HepG2 (cell line): ENCODE data around the gene SLC9B2. TPM values are rescaled to one million over a fixed set of nuclear protein-coding genes. Genes with fewer than 3 reads are reported as not detected.

Source experiments
- ARID3A ChIP-seq: IDR thresholded peaks from 2 replicates; pipeline ENCODE4 v1.6.1; 2012; ENCODE audit warnings: low read depth, low read length, improper control_type of control experiment
- ATF3 ChIP-seq: sonication (generic); formaldehyde crosslinking; IDR thresholded peaks from 2 replicates; pipeline ENCODE4 v1.4.0; 2020; ENCODE audit warnings: missing genetic modification reagents
- CBX5 ChIP-seq: sonication (generic); formaldehyde crosslinking; IDR thresholded peaks from 2 replicates; pipeline ENCODE4 v1.4.0; 2020; ENCODE audit warnings: missing genetic modification reagents, borderline replicate concordance
- EEA1 ChIP-seq: sonication (generic); formaldehyde crosslinking; IDR thresholded peaks from 2 replicates; pipeline ENCODE4 v1.5.1; 2020; ENCODE audit warnings: mild to moderate bottlenecking, missing genetic modification reagents, borderline replicate concordance
- GRHL1 ChIP-seq: sonication (generic); formaldehyde crosslinking; conservative IDR thresholded peaks from 2 replicates; pipeline ENCODE4 v1.8.0; 2022; ENCODE audit warnings: missing genetic modification reagents
- HMGXB3 ChIP-seq: sonication (generic); formaldehyde crosslinking; IDR thresholded peaks from 2 replicates; pipeline ENCODE4 v1.4.0; 2020; ENCODE audit warnings: missing genetic modification reagents, borderline replicate concordance
- JDP2 ChIP-seq: sonication (generic); formaldehyde crosslinking; IDR thresholded peaks from 2 replicates; pipeline ENCODE4 v1.8.1; 2022; ENCODE audit warnings: missing genetic modification reagents, borderline replicate concordance
- NCOA1 ChIP-seq: sonication (generic); formaldehyde crosslinking; IDR thresholded peaks from 2 replicates; pipeline ENCODE4 v1.9.0; 2021; ENCODE audit warnings: missing genetic modification reagents
- PATZ1 ChIP-seq: sonication (generic); formaldehyde crosslinking; IDR thresholded peaks from 2 replicates; pipeline ENCODE4 v1.4.0; 2020; ENCODE audit warnings: missing genetic modification reagents
- PBX3 ChIP-seq: sonication (generic); formaldehyde crosslinking; IDR thresholded peaks from 2 replicates; pipeline ENCODE4 v1.8.1; 2023; ENCODE audit warnings: missing genetic modification reagents, inconsistent platforms, borderline replicate concordance
- POLR2G ChIP-seq: fragments of 200-400 bp; formaldehyde crosslinking; IDR thresholded peaks from 2 replicates; pipeline ENCODE4 v1.6.1; 2018; ENCODE audit warnings: mild to moderate bottlenecking, low read depth, low read length, moderate library complexity
- ZBTB20 ChIP-seq: sonication (generic); formaldehyde crosslinking; IDR thresholded peaks from 2 replicates; pipeline ENCODE4 v1.8.1; 2023; ENCODE audit warnings: missing genetic modification reagents, low read depth, mild to moderate bottlenecking, borderline replicate concordance
- ZBTB21 ChIP-seq: sonication (generic); formaldehyde crosslinking; IDR thresholded peaks from 2 replicates; pipeline ENCODE4 v1.4.0; 2020; ENCODE audit warnings: missing genetic modification reagents
- ZBTB8A ChIP-seq: sonication (generic); formaldehyde crosslinking; IDR thresholded peaks from 2 replicates; pipeline ENCODE4 v1.4.0; 2020; ENCODE audit warnings: mild to moderate bottlenecking, low read depth, missing genetic modification reagents, borderline replicate concordance
- ZEB1 ChIP-seq: IDR thresholded peaks from 2 replicates; pipeline ENCODE4 v1.6.1; 2012; ENCODE audit warnings: mild to moderate bottlenecking, low read depth, inconsistent platforms; ENCODE audit not compliant: insufficient replicate concordance
- ZKSCAN5 ChIP-seq: sonication (generic); formaldehyde crosslinking; IDR thresholded peaks from 2 replicates; pipeline ENCODE4 v1.5.1; 2020; ENCODE audit warnings: mild to moderate bottlenecking, missing genetic modification reagents
- ZNF235 ChIP-seq: sonication (generic); formaldehyde crosslinking; IDR thresholded peaks from 2 replicates; pipeline ENCODE4 v1.8.1; 2023; ENCODE audit warnings: mild to moderate bottlenecking, missing genetic modification reagents, borderline replicate concordance
- polyA plus RNA-seq, 8 experiments: library from polyadenylated mRNA; depleted of rRNA in 3 of 8; stranded (reverse) in 7 of 8; unstranded in 1 of 8; fragments of >200 nt; fragmentation: Illumina TruSeq in 4 of 8; extraction: Trizol in 4 of 8; gene quantifications; 2 replicates each; pipeline versions ENCODE4 v1.2.1 to v1.2.3, GENCODE V29; 2011 to 2016; ENCODE audit warnings: low read depth in 4 of 8, missing spikeins in 1 of 8, mixed read lengths in 1 of 8; ENCODE audit not compliant: insufficient read depth in 1 of 8
- total RNA-seq, 5 experiments: library from RNA; depleted of rRNA; stranded (reverse); fragments of >200 nt; fragmentation: Illumina TruSeq; extraction: Trizol; gene quantifications; 2 replicates each; pipeline ENCODE4 v1.2.3, GENCODE V29; 2016; ENCODE audit warnings: low read depth in 1 of 5

The SLC9B2 gene
- total and polyA plus RNA-seq, 2 of the 13 experiments (the other 11 are each of a cell fraction or from before 2014, with no cell fraction given) = 23.5 to 38.5 TPM

GRCh38 chr4:103099691-103100392, 23.3 kb upstream of the SLC9B2 start, which contains the start of gene BDH2 (continued):
- TF ChIP-seq HMGXB3 (CRISPR knock-in tag) = peak; percentile 44; the same call in 1 of the 2 replicates
- TF ChIP-seq ZBTB8A (CRISPR knock-in tag) = no peak
- no peak for TF ChIP-seq GRHL1 (CRISPR knock-in tag)
- no peak for TF ChIP-seq ATF3 (CRISPR knock-in tag)
- TF ChIP-seq PBX3 = no peak
- TF ChIP-seq ZEB1 = no peak
- no peak for TF ChIP-seq CBX5 (CRISPR knock-in tag)
- TF ChIP-seq ZBTB21 = no peak
- TF ChIP-seq POLR2G = 0 out of 2 replicates have a peak, but pooled peaks have one; percentile 30
- TF ChIP-seq ZBTB20 (CRISPR knock-in tag) = no peak
- TF ChIP-seq ZKSCAN5 (CRISPR knock-in tag) = no peak
- TF ChIP-seq ZNF235 (CRISPR knock-in tag) = no peak
- TF ChIP-seq NCOA1 (CRISPR knock-in tag) = no peak
- no peak for TF ChIP-seq EEA1
- TF ChIP-seq ARID3A = peak; percentile 89
- TF ChIP-seq PATZ1 (CRISPR knock-in tag) = no peak
- no peak for TF ChIP-seq JDP2 (CRISPR knock-in tag)
